ENCODE results near the gene L3MBTL1.
"Not testable (repeated sequence)": the region's sequence is repeated elsewhere in the genome, so short reads cannot be mapped to it uniquely, and the experiment has no call there.

The L3MBTL1 gene

GRCh38 chr20:43495388-43495787 is 12.1 kb upstream of the L3MBTL1 start:
- no peak for TF ChIP-seq CTCF (IDR thresholded peaks at IDR 0.05; ENCODE audit: control insufficient read depth, insufficient read depth, low read depth, low read length, missing control alignments)
- H3K4me3 ChIP-seq (ENCODE audit: control insufficient read depth, low read depth, low read length) = no peak overlapping the region
- DNase-seq (ENCODE audit: low read depth) = no peak

- not testable (repeated sequence) for DNase-seq (ENCODE audit: low read depth); H3K4me3 ChIP-seq (ENCODE audit: control insufficient read depth, low read depth, low read length)
Measured at GRCh38 chr20:43502021-43502420, 5.5 kb upstream of the L3MBTL1 start.

GRCh38 chr20:43506238-43506637 is 1.3 kb upstream of the L3MBTL1 start:
- TF ChIP-seq CTCF (IDR thresholded peaks at IDR 0.05; ENCODE audit: control insufficient read depth, insufficient read depth, low read depth, low read length, missing control alignments) = no peak
- no peak overlapping the region for H3K4me3 ChIP-seq (ENCODE audit: control insufficient read depth, low read depth, low read length)
- DNase-seq (ENCODE audit: low read depth) = no peak

GRCh38 chr20:43508106-43508505 is 609 bp downstream of the L3MBTL1 start:
- H3K4me3 ChIP-seq (ENCODE audit: control insufficient read depth, low read depth, low read length) = peak overlapping the region; percentile 47
- DNase-seq (ENCODE audit: low read depth) = no peak
- TF ChIP-seq CTCF (IDR thresholded peaks at IDR 0.05; ENCODE audit: control insufficient read depth, insufficient read depth, low read depth, low read length, missing control alignments) = no peak

- TF ChIP-seq CTCF (IDR thresholded peaks at IDR 0.05; ENCODE audit: control insufficient read depth, insufficient read depth, low read depth, low read length, missing control alignments) = no peak
Measured at GRCh38 chr20:43508604-43509040, 1.1 kb downstream of the L3MBTL1 start.

GRCh38 chr20:43511879-43512278 is 4.4 kb downstream of the L3MBTL1 start:
- DNase-seq (ENCODE audit: low read depth) = no peak
- TF ChIP-seq CTCF (IDR thresholded peaks at IDR 0.05; ENCODE audit: control insufficient read depth, insufficient read depth, low read depth, low read length, missing control alignments) = no peak
- no peak overlapping the region for H3K4me3 ChIP-seq (ENCODE audit: control insufficient read depth, low read depth, low read length)

More at GRCh38 chr20:43508604-43509040, 1.1 kb downstream of the L3MBTL1 start:
- DNase-seq (ENCODE audit: low read depth) = no peak
- no peak overlapping the region for H3K4me3 ChIP-seq (ENCODE audit: control insufficient read depth, low read depth, low read length)

- peak overlapping the region; percentile 47 for H3K4me3 ChIP-seq (ENCODE audit: control insufficient read depth, low read depth, low read length)
- DNase-seq (ENCODE audit: low read depth) = no peak
- no peak for TF ChIP-seq CTCF (IDR thresholded peaks at IDR 0.05; ENCODE audit: control insufficient read depth, insufficient read depth, low read depth, low read length, missing control alignments)
Measured at GRCh38 chr20:43513372-43513930, 6.0 kb downstream of the L3MBTL1 start.

Measured in AG09309 (cell line).